Measurements from ENCODE around the gene SRGAP2C.
"Not testable (repeated sequence)": the region's sequence is repeated elsewhere in the genome, so short reads cannot be mapped to it uniquely, and the experiment has no call there.

- not testable (repeated sequence) for TF ChIP-seq CTCF (IDR thresholded peaks at IDR 0.05; ENCODE audit: insufficient read depth, low read depth, low read length); EZH2 (IDR thresholded peaks at IDR 0.05; ENCODE audit: insufficient read depth, low read length)
Measured at GRCh38 chr1:121200232-121200631, 15.5 kb downstream of the SRGAP2C start.
